Measurements from ENCODE around the gene ELMO3.

Gene ELMO3

GRCh38 chr16:67199011-67199807 lies at the start of gene ELMO3:
Gene ELMO3, plus strand, starts transcription at chr16:67199131. Its CDS starts 196 bp downstream, at chr16:67199327.
- no peak for DNase-seq (ENCODE audit: low read depth)

GRCh38 chr16:67149276-67150046 lies 49.5 kb upstream of the ELMO3 start:
- DNase-seq (ENCODE audit: low read depth) = no peak

- no peak for DNase-seq (ENCODE audit: low read depth)
Observed at GRCh38 chr16:67150047-67150832, 48.7 kb upstream of the ELMO3 start.

GRCh38 chr16:67150833-67151396 lies 48.0 kb upstream of the ELMO3 start, which contains the start of gene B3GNT9:
Gene B3GNT9, minus strand, starts transcription at chr16:67150998. Its CDS starts 513 bp downstream, at chr16:67150485.
- DNase-seq (ENCODE audit: low read depth) = no peak

- no peak for DNase-seq (ENCODE audit: low read depth)
Observed at GRCh38 chr16:67151431-67152097, 47.4 kb upstream of the ELMO3 start.

GRCh38 chr16:67154578-67155294 lies 44.2 kb upstream of the ELMO3 start:
- no peak for DNase-seq (ENCODE audit: low read depth)

- DNase-seq (ENCODE audit: low read depth) = peak; percentile 69
Observed at GRCh38 chr16:67155295-67156142, 43.4 kb upstream of the ELMO3 start.

- DNase-seq (ENCODE audit: low read depth) = no peak
Observed at GRCh38 chr16:67156143-67156844, 42.6 kb upstream of the ELMO3 start.

GRCh38 chr16:67157106-67157748 lies 41.7 kb upstream of the ELMO3 start:
- DNase-seq (ENCODE audit: low read depth) = no peak

- no peak for DNase-seq (ENCODE audit: low read depth)
Observed at GRCh38 chr16:67157892-67158635, 40.9 kb upstream of the ELMO3 start.

GRCh38 chr16:67158637-67159600 lies 40.0 kb upstream of the ELMO3 start:
- peak; percentile 56 for DNase-seq (ENCODE audit: low read depth)

GRCh38 chr16:67161595-67162058 lies 37.3 kb upstream of the ELMO3 start:
- no peak for DNase-seq (ENCODE audit: low read depth)

- DNase-seq (ENCODE audit: low read depth) = no peak
Observed at GRCh38 chr16:67162506-67163163, 36.3 kb upstream of the ELMO3 start.

GRCh38 chr16:67163164-67163998 lies 35.5 kb upstream of the ELMO3 start:
- no peak for DNase-seq (ENCODE audit: low read depth)

- no peak for DNase-seq (ENCODE audit: low read depth)
Observed at GRCh38 chr16:67163999-67164558, 34.9 kb upstream of the ELMO3 start.
